ENCODE measurements around the gene SLC9A9.
"Not testable (repeated sequence)": the region's sequence is repeated elsewhere in the genome, so short reads cannot be mapped to it uniquely, and the experiment has no call there.

SLC9A9 gene

DNA sequence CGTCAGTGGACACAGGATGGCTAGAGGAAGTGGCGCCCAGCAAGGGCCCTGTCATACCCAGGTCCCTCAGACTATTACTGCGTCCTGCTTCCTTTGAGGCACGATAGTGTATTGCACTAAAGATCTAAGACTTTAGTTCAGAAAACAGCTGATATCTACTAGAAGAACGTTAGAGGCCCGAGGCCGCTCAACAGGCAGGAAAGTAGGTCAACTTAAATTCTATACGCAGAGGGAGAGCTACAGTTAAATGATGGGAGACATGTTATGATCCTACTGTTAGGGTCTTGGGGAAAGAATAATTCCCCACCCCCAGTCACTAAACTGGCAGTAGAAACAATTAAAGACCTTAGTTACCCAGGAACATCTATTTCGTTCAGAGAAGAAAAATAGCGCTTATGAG is 410.9 kb downstream of the SLC9A9 start:
- no peak for DNase-seq

DNA sequence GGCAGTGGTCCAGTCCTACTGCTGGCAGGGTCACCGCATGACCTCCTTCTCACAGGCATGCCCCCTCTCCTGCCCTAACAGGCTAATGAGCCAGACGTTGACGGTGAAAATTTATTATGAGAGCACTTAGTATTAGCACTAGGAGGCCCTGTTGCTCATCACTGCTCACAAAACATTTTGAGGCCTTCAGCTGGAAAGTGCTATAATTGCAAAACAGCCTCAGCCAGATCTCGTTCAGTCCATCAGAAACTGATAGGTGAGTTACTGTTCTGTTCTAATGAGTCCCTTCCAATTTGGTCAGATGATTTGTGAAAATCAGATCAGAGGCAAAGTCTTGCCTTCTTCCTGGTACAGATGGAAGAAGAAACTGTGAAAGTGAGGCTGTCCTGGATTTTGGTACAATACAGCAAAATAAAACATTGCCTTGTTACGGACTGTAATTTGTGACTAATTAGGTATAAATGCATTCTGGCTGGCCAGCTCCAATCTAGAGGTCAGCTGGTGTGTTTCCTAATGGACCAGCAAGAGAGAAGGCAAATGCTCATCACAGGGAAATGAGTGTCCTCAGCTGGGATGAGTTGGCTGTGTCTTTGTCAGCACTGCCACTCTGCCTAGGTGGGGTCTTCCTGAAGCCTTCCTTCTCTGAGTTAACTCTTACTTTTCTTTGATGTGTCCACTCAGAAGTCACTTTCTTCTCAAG is 411.9 kb downstream of the SLC9A9 start:
- no peak for DNase-seq

DNA sequence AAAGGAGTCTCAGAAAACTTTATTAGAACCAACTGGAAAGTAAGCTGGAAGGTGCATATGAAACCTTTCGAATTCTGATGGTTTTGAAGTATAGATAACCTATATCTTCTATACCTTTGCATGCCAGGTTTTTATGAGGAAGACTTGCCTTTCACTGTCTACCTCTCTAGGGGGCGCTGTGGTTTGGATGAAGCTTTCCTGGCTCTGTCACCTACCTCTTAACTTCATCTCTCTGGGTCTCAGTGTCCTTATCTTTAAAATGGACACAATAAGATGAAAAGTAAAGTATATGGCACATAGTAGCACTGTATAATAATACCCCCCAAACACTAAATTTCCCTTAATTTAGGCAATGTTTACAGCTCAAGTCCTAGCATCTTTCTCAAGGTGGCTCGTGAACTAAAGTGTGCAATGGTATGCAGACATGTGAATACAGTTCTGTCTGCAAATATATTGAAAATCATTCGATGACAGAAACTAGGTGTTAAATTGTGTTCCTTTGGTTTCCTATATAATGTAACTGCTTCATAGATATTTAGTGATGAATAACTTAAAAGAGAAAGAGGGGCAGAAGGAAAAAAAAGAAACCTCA is 414.4 kb downstream of the SLC9A9 start:
- DNase-seq = no peak

DNA sequence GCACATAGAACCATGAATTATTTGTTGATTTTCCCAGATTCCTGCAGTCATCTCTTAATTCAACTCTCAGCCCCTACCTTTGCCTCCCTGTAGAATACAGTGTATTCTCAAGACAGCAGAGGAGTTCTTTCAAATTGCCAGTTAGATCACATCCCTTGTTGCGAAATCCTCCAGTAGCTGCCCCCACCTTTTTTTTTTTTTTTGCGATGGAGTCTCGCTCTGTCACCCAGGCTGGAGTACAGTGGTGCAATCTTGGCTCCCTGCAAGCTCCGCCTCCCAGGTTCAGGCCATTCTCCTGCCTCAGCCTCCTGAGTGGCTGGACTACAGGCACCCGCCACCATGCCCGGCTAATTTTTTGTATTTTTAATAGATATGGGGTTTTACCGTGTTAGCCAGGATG is 417.0 kb downstream of the SLC9A9 start:
- DNase-seq = not testable (repeated sequence)

DNA sequence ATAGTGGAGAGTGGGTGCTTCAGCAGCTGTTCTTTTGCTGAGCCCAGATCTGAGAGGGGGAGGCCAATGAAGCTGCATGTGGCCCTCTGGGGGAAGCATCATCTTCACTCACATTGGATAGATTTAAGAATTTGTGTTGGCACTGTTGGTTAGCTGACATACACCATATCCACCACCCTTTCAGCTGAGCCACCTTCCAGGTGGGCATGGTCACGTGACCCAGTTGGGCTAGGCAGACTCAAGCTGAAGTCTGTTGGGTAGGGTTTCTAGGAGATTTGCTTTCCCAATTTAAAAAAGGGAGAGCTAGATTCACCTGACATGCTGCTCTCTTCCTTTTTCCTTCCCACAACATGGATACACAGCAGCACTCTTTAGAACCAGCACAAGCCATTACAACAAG is 417.7 kb downstream of the SLC9A9 start:
- no peak for DNase-seq

DNA sequence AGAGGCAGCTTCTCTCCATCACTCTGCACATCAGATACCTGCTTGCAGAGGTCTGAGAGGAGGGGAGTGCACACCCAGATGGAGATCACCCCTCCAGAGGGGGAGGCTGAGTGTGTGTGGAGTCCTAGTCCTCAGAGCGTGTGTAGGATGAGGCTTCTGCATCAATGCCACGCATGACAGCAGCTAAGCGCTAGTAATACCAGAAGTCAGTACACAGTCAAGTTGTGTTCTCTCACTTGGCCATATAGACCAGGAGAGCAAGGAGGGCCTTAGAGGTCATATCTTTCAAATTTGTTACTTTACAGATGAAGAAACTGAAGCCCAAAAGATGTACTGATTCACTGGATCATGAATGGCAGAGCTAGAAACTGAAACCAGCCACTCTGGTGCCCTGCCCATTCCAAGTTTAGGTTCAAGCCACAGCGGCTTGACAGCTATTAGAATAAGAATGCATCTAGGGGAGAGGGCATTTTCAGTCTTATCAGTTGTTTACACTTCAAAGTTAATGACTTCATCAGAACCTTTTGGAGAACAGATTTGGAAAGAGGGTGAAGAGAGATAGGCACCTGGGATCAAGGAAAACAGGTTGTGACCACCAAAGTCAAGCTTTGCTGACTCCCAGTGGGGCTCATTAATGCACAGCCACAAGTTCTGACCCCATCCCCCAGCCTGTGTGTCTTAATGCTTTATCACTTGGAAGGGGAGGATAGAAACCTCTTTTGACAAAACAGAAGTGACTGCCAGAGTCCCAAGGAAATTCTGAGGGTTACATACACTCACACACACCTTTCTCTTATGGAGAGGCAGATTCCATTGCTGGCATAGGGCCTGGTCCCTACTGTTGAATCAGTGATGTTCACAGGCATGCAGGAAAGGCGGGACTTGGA is 418.4 kb downstream of the SLC9A9 start:
- no peak for DNase-seq

DNA sequence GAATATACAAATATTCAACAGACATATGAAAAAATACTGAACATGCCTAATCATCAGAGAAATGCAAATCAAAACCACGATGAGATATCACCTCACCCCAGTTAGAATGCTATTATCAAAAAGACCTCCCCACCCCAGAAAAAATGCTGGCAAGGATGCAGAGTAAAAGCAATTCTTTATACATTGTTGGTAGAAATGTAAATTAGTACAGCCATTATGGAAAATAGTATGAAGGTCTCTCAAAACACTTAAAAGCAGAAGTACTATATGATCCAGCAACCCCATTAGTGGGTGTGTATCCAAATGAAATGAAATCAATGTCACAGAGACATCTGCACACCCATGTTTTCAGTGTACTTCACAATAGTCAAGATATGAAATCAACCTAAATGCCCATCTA is 420.0 kb downstream of the SLC9A9 start:
- DNase-seq = no peak

DNA sequence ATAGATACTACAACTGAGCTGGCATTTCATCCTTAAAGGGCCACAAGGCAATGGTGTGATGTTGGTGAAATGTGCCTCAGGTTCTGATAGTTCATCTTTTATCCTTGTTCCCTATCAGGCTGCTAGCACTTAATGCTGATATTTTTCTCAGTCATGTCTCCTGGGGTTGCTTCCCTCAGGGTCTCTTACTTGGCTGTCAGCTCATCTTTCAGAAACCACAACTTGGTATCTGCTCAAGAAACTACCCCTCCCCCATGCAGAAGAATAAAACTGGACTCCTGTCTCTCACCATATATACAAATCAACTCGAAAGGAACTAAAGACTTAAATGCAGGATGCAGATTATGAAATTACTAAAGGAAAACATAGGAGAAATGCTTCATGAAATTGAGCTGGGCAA is 420.6 kb downstream of the SLC9A9 start:
- DNase-seq = no peak

DNA sequence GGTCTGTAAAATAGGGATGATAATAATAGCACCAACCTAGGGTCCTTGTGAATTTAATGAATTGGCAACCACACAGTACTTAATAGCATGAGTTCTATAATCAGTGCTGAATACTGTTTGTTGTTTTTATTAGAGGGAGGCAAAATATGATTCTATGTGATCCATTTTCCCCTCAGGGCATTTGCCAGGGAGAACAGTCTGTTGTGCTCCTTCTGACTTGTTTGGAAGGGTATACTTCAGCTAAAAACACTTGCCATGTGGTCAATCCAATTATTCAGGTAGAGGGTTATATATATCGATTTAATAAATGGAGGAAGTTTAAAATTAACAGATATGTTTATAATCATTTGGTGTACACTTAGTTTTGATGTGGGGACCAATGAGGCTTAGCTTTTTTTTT is 423.4 kb downstream of the SLC9A9 start:
- DNase-seq = no peak

DNA sequence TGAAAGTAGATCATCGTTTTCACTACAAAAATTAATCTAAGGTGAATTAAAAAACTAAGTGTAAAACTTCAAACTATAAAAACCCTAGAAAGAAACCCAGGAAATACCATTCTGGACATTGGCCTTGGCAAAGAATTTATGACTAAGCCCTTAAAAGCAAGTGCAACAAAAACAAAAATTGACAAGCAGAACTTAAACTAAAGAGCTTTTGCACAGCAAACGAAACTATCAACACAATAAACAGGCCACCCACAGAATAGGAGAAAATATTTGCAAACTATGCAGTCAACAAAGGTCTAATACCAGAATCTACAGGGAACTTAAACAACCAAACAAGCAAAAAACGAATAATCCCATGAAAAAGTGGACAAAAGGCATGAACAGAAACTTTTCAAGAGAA is 426.7 kb downstream of the SLC9A9 start:
- DNase-seq = no peak

DNA sequence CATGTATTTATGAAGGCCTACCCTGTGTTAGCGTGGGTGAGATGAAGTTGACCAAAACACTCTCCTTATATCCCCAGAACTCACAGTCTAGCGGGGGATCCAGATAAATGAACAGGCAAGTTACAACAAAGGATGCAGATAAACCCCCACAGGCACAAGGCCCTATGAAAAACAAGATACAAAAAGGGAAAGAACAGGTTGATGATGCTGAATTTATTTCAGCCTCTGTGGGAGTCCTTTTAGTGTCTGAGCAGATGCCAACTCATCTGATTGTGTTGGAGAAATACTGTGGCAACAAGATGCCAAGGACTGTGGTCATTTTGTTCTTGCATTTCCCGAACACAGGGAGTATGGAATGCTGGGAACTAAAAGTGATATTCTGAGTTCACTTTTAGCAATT is 428.7 kb downstream of the SLC9A9 start:
- no peak for DNase-seq

DNA sequence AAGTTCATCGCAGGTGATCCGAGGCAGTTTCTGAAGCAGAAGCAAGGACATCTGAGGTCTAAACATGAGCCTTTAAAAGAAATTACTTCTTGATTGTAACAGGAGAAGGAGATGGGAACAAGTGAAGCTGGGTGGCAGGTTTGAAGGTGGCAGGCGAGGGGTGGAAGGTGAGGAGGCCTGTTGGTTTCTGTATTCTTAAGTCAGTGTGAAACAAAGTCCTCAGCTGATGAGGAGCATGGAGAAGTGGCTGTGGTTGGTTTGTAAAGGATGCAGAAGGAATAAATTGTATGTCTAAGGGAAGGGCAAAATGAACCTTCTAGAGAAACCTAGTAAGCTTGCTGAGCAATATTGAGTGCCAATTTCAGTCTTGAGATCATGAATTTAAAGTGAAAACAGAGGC is 429.9 kb downstream of the SLC9A9 start:
- DNase-seq = no peak

DNA sequence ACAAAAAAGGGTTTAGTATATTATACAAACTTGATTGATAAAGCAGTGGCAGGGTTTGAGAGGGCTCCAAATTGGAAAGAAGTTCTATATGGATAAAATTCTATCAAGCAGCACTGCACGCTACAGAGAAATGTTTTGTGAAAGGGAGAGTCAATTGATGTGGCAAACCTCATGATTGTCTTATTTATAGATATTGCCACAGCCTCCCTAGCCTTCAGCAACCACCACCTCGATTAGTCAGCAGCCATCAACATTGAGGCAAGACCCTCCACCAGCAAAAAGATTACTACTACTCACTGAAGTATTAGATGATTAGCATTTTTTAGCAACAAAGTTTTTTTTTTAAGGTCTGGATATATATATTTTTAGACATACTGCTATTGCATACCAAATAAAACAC is 432.0 kb downstream of the SLC9A9 start:
- no peak for DNase-seq

DNA sequence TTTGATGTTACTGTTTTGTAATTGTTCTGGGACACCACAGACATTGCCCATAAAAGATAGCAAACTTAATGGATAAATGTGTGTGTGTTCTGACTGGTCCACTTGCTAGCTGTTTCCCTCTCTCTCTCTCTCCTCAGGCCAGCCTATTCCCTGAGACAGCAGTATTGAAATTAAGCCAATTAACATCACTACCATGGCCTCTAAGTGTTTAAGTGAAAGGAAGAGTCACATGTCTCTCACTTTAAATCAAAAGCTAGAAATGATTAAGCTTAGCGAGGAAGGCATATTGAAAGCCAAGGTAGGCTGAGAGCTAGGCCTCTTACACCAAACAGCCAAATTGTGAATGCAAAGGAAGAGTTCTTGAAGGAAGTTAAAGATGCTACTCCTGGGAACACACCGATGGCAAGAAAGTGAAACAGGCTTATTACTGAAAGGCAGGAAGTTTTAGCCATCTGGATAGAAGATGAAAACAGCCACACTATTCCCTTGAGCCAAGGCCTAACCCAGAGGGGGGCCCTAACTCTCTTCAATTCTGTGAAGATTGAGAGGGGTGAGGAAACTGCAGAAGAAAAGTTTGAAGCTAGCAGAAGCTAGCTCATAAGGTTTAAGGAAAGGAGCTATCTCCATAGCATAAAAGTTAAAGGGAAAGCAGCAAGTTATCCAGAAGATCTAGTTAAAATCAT is 433.6 kb downstream of the SLC9A9 start:
- DNase-seq = no peak

DNA sequence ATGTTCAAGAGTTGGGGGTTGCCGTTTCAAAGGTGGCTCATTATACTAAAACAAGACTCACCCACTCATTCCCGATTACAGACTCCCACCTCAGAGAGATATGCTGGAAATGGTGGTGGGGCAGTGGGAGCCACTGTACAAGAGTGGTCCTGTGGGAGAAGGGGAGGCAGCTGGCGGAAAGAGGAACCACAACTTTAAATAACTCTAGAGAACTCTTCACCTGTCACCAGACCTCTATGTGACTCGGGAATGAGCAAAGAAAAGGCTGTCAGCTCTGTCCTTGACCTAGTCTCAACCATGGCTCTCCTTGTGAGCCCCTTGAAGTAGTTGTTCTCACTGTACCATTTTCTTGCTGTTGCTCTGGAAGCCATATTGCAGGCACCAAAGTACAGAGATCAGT is 434.9 kb downstream of the SLC9A9 start:
- no peak for DNase-seq

DNA sequence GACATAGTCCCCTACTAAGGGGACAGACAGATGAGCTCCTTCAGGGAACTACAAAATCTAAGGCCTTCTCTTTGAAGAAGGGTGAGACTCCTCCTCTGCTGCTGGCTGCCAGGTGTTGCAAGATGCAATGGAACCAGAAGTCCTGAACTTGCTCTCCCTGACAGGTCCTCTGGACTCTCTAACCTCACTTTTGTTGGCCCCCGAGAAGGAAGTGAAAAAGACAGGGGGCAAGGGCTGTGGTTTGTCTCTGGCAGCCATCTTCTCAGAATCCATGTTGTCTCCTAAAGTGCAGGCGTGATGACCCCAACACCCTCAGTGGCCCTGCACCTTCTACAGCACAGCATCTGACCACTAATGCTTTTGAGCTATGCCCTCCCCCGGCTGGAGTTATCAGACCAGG is 436.2 kb downstream of the SLC9A9 start:
- no peak for DNase-seq

DNA sequence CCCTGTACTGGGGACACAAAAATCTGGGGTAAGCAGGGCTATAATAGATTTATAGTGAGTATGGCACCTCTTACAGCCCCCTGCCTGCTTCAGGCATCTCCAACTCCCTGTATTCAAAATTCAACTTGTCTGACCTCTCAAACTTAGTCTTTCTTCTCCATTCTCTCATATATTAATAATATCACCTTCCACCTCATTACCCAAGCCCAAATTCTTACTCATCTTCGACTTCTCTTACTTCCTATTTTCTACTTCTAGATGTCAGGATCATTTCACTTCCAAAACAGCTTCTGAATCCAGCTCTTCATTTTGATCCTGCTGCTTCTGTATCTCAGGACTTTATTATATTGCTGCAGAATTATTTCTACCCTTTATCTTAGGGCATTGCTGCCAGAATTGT is 438.0 kb downstream of the SLC9A9 start:
- no peak for DNase-seq

DNA sequence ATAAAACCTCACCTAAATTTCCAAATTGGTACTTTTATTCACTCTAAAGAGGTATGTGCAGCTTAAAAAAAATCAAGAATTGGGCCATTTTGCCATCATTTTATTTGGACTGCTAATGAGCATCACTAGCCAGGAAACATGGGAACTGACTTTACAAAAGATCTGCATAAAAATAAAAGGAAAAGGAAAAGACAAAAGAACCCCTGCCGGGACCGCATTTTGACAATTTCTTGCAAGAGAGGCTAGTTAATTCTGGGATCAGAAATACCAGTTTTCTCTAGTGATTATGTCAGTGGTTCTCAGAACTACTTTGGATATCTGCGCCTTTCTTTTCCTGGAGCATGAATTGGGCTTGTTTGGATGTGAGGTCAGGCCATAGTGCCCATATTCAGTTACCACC is 439.5 kb downstream of the SLC9A9 start:
- no peak for DNase-seq

DNA sequence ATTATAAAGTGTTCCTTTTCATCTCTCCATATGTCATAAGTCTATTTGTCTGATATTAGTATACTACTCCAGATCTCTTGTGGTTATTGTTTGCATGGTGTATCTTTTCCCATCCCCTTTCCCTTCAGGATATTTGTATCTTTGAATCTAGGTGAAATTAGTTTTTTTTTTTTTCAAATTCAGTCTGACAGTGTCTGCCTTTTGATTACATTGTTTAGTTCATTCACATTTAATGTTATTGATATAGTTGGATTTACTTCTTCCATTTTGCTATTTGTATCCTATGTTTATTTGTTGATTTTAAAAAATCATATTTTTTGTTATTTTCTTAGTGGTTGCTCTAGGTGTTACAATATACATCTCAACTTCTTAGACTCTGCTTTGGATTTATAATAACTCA is 445.7 kb downstream of the SLC9A9 start:
- no peak for DNase-seq

DNA sequence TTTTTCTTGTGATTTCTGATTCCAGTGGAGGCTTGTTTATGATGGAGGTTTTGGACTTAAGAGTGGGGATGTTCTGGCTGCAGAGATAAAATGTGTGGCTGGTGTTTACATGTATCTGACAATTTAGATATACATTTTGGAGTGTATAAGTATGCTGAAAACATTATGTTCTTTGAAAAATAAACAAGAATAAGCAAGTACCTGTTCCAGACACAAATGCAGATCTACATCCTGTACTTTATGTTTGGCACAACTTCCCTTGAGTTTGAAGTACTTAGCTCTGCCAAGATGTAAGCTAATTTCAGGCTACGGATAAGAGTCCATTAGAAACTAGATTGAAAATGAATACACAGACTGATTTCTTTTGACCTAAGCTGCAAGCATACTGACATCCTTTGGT is 451.5 kb downstream of the SLC9A9 start:
- DNase-seq = no peak

DNA sequence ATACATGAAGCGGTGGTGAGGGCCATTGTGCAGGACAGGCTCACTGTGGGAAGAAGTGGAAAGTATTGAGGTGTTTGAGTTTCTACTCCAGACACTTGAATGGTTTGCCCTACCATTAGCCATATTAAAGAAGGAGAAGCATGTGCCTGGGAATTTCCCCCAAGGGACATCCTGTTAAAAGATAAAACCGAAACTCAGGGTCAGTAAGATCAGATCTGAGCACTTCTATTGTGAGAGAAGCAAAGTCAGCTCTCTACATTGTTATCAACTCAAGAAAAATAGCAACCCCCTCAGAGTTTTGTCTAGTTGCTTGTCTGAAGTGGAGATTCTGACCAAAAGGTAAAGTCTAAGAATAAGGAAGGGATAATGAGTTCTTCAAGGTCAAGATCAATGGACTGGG is 458.9 kb downstream of the SLC9A9 start:
- no peak for DNase-seq

DNA sequence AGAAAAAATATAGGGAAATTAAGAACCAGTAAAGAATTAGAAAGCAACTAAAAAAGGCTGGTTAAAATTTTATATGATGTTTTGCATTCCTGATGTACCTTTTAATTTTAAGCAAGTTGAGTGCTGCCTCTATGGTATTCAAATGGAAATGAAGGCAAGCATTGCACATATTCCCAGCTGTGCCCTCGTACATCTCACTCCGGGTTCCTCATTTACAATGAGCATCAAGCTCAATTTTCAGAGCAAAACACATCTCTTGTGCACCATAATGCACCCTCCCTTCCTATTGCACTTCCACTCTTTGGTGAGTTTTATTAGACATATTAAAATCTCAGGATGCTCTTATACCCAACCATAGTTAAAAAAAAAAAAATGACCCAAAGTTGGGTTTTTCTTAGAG is 460.8 kb downstream of the SLC9A9 start:
- no peak for DNase-seq

DNA sequence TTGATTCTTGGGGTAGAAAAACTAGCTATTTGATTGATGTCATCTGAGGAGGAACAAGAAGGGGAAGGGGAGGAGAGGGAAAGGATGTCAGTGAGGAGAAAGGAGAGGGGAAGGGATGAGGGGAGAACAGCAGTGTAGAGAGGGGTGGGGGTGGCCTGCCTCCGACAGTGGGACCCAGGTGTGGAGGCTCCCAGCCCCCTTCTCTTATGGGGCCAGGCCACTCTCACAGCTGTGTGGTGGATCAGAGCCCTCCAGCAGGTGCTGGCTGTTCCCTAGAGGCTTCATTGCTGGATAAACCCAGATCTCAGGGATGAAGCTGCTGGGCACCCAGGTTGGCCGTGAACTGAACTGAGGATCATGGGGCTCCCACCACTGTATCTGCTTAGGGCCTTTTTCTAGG is 464.2 kb downstream of the SLC9A9 start:
- DNase-seq = no peak

DNA sequence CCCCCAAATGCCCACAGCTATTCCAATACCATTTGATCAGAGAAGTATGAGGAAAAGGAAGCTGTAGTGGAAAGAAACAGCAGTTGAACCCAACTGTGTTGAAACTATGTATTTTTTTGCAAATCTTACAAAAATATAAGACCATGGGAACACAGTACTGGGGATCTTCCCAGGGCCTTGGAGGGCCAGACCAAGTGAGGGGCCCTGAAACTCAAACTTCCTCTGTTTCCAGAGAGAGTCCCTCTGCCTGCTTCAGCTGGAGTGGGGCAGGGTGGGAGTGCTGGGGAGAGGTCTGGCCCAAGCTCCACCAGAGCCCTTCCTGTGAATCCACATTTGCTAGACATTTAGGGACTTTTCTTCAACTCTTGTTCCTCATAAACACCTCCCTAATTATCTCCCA is 464.8 kb downstream of the SLC9A9 start:
- no peak for DNase-seq

Data from activated effector memory CD4-positive, alpha-beta T cell treated with Interleukin-2 at 50 U/mL for 16 hours (primary cell).